AG04450 (cell line): Measurements from ENCODE around the gene CEACAM21. TPM values are rescaled to one million over a fixed set of nuclear protein-coding genes. Genes with fewer than 3 reads are reported as not detected.

Experiments used
- CTCF ChIA-PET: fragments of 300-600, 350-600 bp; formaldehyde crosslinking; extraction: SDS; loops from one replicate; lab custom pipeline; 2022; ENCODE audit warnings: antibody characterized with exemption, inconsistent platforms; lab: Charles Lee
- POLR2A ChIA-PET: fragments of 350-600 bp; formaldehyde crosslinking; extraction: SDS; loops from one replicate; lab custom pipeline; 2021; ENCODE audit warnings: antibody characterized with exemption, inconsistent platforms; lab: Yijun Ruan, JAX
- DNase-seq: peaks from one replicate; pipeline ENCODE4 v3.0.0-alpha.2; 2011; ENCODE audit warnings: low read depth, low spot score
- H3K27ac ChIP-seq: one replicate; pipeline ENCODE4 v1.5.1; 2012; ENCODE audit warnings: low read depth, low read length, control low read depth
- H3K27me3 ChIP-seq: one replicate; pipeline ENCODE4 v1.6.0; 2012; ENCODE audit warnings: low read length; ENCODE audit not compliant: control insufficient read depth, insufficient read depth
- H3K4me3 ChIP-seq: 2 replicates; pipeline ENCODE4 v1.5.1; 2011; ENCODE audit warnings: mild to moderate bottlenecking, low read depth, low read length, control low read depth
- H3K9me3 ChIP-seq: 2 replicates; pipeline ENCODE4 v1.5.1; 2012; ENCODE audit warnings: low read length; ENCODE audit not compliant: control insufficient read depth, insufficient read depth
- polyA plus RNA-seq: library from polyadenylated mRNA; depleted of rRNA; stranded (reverse); fragments of >200 nt; gene quantifications from 2 replicates; pipeline ENCODE4 v1.2.3, GENCODE V29; 2011
- TF ChIP-seq, protein P1 (sequence below): IDR thresholded peaks from 2 replicates; pipeline ENCODE4 v1.5.1; 2011; ENCODE audit warnings: low read depth, low read length, control low read depth, inconsistent platforms

Gene CEACAM21
- polyA plus RNA-seq, 1 experiment = not detected

- H3K27ac ChIP-seq = no peak overlapping the region
- DNase-seq = no peak
- H3K9me3 ChIP-seq = no peaks in the 10 kb centered on the region
- TF ChIP-seq, protein P1, sequence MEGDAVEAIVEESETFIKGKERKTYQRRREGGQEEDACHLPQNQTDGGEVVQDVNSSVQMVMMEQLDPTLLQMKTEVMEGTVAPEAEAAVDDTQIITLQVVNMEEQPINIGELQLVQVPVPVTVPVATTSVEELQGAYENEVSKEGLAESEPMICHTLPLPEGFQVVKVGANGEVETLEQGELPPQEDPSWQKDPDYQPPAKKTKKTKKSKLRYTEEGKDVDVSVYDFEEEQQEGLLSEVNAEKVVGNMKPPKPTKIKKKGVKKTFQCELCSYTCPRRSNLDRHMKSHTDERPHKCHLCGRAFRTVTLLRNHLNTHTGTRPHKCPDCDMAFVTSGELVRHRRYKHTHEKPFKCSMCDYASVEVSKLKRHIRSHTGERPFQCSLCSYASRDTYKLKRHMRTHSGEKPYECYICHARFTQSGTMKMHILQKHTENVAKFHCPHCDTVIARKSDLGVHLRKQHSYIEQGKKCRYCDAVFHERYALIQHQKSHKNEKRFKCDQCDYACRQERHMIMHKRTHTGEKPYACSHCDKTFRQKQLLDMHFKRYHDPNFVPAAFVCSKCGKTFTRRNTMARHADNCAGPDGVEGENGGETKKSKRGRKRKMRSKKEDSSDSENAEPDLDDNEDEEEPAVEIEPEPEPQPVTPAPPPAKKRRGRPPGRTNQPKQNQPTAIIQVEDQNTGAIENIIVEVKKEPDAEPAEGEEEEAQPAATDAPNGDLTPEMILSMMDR = no peak
- ChIA-PET CTCF (interaction anchor here (0.6 to 1.2 kb wide), 2 partner anchors 18 to 54 kb away, joined by 3 read pairs; no protein-coding TSS in a partner anchor), POLR2A (no interaction called here)
- H3K4me3 ChIP-seq = no peak overlapping the region
- H3K27me3 ChIP-seq = no peaks in the 10 kb centered on the region
These were observed 48.5 kb downstream of the CEACAM21 start for GRCh38 chr19:41624515-41624914.

- Histone ChIP-seq H3K9me3 (no peaks in the 10 kb centered on the region), H3K4me3 (no peak overlapping the region), H3K27me3 (no peaks in the 10 kb centered on the region), H3K27ac (no peak overlapping the region)
- ChIA-PET POLR2A (no interaction called here), CTCF (interaction anchor here (0.6 to 1.2 kb wide), 2 partner anchors 17 to 54 kb away, joined by 3 read pairs; no protein-coding TSS in a partner anchor)
- no peak for DNase-seq
- TF ChIP-seq, protein P1 = no peak
These were observed 49.0 kb downstream of the CEACAM21 start for GRCh38 chr19:41624937-41625336.

DNA sequence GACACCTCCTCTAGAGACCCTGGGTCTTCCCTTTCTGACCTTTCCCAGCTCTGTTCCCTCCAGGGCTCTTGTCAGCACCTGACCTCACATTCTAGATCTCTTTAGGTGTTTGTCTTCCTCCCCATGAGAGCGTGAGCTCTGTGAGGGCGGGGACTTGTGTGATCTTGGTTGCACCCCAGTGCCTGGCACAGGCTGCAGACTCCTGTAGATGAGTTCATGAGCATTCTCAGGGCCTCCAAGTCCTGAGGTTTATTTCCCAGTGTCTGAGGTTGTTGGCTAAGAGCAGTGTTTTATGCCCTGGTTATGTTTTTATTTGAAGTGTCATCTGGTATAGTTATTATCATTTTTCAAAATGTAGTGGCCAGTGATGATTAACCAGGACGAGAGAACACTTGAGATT is 50.3 kb downstream of the CEACAM21 start:
- CTCF ChIA-PET = no interaction called here
- H3K27me3 ChIP-seq = no peaks in the 10 kb centered on the region
- TF ChIP-seq, protein P1 = no peak
- POLR2A ChIA-PET = no interaction called here
- H3K27ac ChIP-seq = no peak overlapping the region
- H3K4me3 ChIP-seq = no peak overlapping the region
- H3K9me3 ChIP-seq = no peaks in the 10 kb centered on the region
- no peak for DNase-seq

- Histone ChIP-seq H3K27me3 (no peaks in the 10 kb centered on the region), H3K4me3 (no peak within 1 kb of the TSS), H3K27ac (no peak within 1 kb of the TSS), H3K9me3 (no peaks in the 10 kb centered on the region)
- ChIA-PET POLR2A (no interaction called here), CTCF (interaction anchor here (0.9 kb wide), 1 partner anchor 15 kb away, joined by 4 read pairs; no protein-coding TSS in a partner anchor)
- DNase-seq = no peak
- TF ChIP-seq, protein P1 = no peak
These were observed 50.9 kb downstream of the CEACAM21 start, which contains the start of gene CEACAM4 for GRCh38 chr19:41626877-41627276. TSS of gene CEACAM4 (minus strand) at chr19:41627074. CDS start at chr19:41626963, 111 bp downstream.

DNA sequence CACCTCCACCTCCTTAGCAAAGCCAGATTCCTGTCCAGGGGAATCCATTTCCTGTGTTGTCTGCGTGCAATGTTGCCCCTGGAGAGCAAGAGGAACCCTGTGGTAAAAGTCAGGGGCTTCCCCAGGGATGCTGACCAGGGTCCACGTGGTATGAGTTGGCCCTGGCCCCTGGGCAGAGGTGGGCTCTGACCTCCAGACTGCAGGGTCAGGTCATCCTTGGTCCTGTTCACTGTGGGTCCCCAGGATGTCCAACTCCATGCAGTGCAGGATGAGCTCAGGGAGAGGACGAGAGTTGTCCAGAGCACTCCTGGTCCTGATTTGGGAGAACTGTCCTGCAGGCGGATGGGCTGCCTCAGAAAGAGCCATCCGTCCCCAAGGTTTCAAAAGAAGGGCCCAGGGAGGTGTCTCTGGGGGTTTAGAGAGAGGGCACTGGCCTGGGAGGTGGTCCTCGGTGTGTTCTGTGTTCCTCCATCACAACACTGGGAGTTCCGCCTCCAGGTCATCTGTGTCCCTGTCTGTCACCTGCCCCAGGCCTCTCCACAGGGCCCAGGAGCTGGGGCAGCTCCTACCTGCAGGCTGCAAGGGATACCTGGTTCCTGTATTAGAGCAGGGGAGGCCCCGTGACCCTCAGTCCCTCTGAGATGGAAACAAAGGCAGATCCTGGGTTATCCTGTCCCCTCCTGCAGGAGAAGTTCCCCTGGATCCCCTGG is 52.2 kb downstream of the CEACAM21 start:
- ChIA-PET CTCF (interaction anchor here (0.9 to 1.0 kb wide), 2 partner anchors 14 to 18 kb away, joined by 3 to 4 read pairs; no protein-coding TSS in a partner anchor), POLR2A (no interaction called here)
- Histone ChIP-seq H3K4me3 (no peak overlapping the region), H3K27ac (no peak overlapping the region), H3K27me3 (no peaks in the 10 kb centered on the region), H3K9me3 (no peaks in the 10 kb centered on the region)
- TF ChIP-seq, protein P1 = no peak
- DNase-seq = no peak
